GDM1 (cell line): ENCODE results near the gene UPF3A.
"Not testable (repeated sequence)": the region's sequence is repeated elsewhere in the genome, so short reads cannot be mapped to it uniquely, and the experiment has no call there.

Experiments
- DNase-seq: peaks from one replicate; lab custom pipeline; 2025; lab: John Stamatoyannopoulos, UW

Gene UPF3A

DNA sequence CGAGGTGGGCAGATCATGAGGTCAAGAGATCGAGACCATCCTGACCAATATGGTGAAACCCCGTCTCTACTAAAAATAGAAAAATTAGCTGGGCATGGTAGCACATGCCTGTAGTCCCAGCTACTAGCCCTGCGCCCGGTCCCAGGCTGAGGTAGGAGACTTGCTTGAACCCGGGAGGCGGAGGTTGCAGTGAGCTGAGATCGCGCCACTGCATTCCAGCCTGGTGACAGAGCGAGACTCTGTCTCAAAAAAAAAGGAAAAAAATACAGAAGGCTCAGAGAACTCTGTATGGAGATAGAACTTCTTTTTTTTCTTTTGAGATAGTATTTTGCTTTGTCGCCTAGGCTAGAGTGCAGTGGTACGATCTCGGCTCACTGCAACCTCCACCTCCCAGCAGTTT lies 17.1 kb upstream of the UPF3A start:
- DNase-seq, result not testable (repeated sequence)

DNA sequence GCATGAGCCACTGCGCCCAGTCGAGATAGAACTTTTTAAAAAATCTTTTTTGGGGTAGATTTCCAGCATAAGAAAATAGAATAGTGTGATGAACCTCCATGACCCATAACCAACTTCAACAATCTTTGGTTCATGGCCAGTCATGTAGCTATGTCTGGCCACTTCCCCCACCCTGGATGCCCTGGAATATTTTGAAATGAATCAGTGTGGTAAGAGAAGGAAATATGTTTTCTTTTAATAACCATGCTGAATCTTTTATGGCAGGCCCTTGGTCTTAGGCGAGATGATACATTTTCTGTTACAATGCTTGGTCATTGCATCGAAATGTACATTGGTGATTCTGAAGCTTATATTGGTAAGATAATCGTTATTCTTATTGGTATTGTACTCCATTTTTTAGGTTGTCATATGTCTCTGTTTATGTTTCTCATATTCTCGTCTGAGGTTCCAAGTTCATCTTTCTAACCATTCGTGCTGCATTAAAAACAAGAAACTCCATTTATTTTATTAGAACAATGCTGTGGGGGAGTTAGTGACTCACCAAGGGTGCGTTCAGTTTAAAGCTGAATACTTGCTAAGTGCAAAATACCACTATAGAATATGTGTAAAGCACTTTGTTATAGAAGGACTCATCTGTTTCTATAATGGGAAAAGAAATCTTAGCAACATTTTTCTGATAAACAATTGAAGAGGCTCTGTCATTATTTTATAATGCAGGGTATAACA lies 16.4 kb upstream of the UPF3A start:
- DNase-seq, result no peak

- no peak for DNase-seq
Measured at GRCh38 chr13:114266241-114266640, 15.2 kb upstream of the UPF3A start.

GRCh38 chr13:114268344-114269280 lies 12.8 kb upstream of the UPF3A start:
- no peak for DNase-seq

- DNase-seq, result no peak
Measured at GRCh38 chr13:114269281-114269770, 12.1 kb upstream of the UPF3A start.

- DNase-seq, result no peak
Measured at GRCh38 chr13:114272977-114273376, 8.4 kb upstream of the UPF3A start.

- DNase-seq, result no peak
Measured at GRCh38 chr13:114275304-114275703, 6.1 kb upstream of the UPF3A start.

DNA sequence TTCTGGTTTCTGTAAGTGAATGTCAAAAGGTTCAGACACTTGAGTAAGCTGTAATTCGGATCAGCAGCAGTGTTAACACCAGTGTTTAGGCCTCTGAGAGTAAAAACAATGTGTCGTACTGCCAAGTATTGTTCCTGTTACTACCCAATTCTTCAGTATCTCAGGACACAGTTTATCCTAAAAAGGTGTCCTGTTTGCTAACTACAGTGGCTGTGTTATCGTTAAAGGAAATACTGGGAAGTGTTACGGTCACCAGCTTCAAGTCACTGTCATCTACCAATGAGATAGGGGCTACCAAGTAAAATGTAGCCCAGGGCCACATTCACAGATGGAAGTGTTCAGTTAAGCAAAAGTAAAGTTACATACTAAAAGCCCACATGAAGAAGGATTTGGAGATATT lies 2.3 kb upstream of the UPF3A start:
- DNase-seq, result no peak

- no peak for DNase-seq
Measured at GRCh38 chr13:114279758-114280355, 1.5 kb upstream of the UPF3A start.

GRCh38 chr13:114282041-114282670 lies 755 bp downstream of the UPF3A start:
- peak; percentile 83 for DNase-seq

DNA sequence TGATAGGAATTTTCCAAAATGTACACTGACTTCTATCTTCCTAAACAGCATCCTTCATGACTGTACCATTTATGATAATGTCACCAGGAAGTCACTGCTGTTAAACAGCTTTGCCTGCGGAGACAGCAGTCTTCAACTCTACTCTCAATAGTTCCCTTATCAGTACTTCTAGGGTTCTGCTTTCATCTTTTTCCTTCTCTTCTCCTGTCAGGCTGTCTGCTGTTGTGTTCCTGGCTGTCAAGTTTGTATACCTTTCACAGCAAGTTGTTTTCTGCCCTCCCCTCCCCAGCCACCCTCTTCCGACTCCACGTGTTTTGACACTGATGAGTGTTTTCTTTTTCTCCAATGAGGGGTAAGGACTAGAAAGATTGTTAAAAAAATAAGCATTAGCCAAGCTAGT lies 2.2 kb downstream of the UPF3A start:
- peak; percentile 18 for DNase-seq

DNA sequence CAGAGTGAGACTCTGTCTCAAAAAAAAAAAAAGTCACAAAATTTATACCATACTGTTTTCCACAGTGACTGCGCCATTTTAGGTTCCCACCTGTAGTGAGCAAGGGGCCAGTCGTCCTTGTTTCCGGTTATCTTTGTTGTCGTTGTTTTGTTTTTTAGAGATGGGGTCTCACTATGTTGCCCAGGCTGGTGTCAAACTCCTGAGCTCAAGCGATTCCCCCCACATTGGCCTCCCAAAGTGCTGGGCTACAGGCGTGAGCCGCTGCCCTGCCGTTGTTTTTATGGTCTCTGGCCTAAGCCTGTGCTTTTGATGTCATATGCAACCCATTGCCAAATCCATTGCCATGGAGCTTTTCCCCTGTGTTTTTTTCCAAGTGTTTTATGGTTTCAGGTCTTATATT lies 3.3 kb downstream of the UPF3A start:
- DNase-seq, result no peak

GRCh38 chr13:114285166-114285808 lies 3.9 kb downstream of the UPF3A start:
- DNase-seq, result no peak

DNA sequence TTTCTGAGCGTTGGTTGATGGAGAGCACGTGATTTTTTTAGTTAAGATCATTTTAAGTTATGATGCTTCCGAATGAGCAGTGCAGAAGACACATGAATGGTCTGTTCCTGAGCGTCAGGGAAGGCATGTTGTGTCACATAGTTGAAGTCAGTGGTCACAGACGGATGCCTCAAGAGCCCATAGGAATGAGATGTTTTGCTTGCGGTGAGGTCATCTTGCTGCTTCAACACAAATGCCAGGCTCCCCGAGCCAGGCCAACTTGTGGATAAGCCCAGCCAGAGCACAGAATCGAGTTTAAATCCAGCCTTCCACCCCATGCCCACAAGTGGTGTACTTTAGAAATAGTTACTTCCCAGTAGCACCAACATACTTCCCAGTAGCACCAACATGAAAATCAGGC lies 5.4 kb downstream of the UPF3A start:
- DNase-seq, result no peak

DNA sequence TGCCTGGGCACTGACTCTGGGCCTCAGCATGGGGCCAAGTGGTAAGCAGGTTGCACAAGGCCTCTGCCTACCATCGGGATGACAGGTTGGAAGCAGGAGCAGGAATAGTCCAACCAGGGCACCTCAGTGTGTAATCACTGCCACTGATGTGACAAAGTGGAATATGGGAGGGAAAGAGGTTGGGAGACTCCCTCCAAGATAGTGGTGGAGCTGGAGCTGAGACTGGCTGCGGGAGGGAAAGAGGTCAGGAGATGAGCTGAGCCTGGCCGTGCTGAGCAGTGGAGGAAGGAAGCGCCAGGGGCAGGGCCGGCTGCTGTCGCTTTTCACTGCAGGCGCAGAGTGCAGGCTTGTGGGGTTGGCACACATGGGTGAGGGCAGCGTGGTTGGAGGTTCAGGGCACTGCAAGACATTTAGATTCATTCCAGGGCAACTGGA lies 6.8 kb downstream of the UPF3A start:
- DNase-seq, result no peak

DNA sequence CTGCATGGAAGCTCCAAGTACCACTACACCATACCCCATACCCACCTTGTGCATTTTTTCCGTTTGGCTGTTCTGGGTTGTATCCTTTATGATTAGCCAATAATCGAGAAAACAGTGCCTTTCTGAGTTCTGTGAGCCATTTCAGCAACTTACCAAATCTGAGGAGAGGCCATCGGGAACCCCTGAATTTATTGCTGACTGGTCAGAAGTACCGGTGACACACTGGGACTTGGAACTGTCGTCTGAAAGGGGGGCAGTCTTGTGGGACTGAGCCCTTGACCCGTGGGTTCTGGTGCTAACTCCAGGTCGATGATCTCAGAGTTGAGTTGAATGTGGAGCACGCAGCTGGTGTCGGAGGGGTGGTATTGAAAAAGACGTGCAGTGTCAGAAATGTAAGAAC lies 15.0 kb downstream of the UPF3A start:
- no peak for DNase-seq

GRCh38 chr13:114296902-114297301 lies 15.5 kb downstream of the UPF3A start:
- DNase-seq, result no peak

DNA sequence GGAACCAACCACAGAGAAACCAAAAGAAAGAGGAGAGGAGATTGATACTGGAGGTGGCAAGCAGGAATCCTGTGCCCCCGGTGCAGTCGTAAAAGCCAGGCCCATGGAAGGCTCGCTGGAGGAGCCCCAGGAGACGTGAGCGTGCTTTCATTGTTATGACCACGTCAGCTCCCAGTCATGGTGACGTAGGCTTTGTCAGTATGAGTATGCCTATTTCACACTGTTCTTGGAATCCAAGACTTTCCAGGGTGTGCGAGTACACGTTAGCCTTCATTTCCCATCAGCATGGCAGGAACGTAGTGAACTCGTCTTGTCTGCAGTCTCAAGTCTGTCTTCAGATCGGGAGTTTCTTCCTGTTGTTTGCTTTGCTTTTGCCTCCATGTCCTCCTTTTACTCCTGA lies 17.5 kb downstream of the UPF3A start:
- DNase-seq, result no peak

GRCh38 chr13:114299604-114300305 lies 18.4 kb downstream of the UPF3A start:
- DNase-seq, result no peak

DNA sequence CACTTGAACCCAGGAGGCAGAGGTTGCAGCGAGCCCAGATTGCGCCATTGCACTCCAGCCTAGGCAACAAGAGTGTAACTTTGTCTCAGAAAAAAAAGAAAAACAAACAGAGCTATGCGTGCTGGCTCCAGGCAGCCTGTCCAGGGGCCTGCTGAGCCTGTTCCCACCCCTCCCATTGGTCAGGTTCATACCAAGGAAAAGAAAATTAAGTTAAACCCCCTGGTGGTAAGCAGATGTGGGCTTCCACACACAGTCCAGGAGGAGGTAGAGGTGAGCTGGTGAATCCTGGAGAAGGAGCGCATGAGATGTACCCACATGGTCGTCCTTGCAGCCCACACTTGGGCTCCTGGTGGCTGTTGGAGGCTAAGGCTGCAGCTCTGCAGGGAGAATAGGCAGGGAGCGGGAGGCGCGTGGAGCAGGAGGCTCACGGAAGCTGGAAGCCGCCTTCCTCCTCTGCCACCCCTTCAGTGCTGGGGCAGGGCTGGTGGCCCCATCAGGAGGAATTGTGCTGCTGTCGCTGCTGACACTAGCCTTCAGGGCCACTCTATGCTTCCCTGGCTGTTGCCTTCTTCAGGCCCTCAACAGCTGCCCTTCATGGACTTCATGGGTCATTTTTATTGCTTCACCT lies 22.4 kb downstream of the UPF3A start:
- no peak for DNase-seq
